HAP-1 (cell line): ENCODE results near the gene ALDH1B1.
"Not testable (repeated sequence)": the region's sequence is repeated elsewhere in the genome, so short reads cannot be mapped to it uniquely, and the experiment has no call there.

Experiments
- DNase-seq, 2 experiments: peaks; one replicate each; pipeline ENCODE4 v3.0.0-alpha.2; 2016 to 2020; ENCODE audit warnings: low spot score in 2 of 2
- H3K27me3 ChIP-seq: fragments of 250-450 bp; sonication (Bioruptor Pico); 2 replicates; pipeline ENCODE4 v1.5.1; 2020; ENCODE audit warnings: low read depth, mild to moderate bottlenecking, moderate library complexity
- H3K36me3 ChIP-seq: fragments of 250-450 bp; sonication (Bioruptor Pico); replicated peaks from 2 replicates; pipeline ENCODE4 v1.5.1; 2020; ENCODE audit warnings: mild to moderate bottlenecking
- H3K4me1 ChIP-seq: fragments of 250-450 bp; sonication (Bioruptor Pico); 2 replicates; pipeline ENCODE4 v1.5.1; 2020; ENCODE audit warnings: mild to moderate bottlenecking
- H3K4me3 ChIP-seq: fragments of 250-450 bp; sonication (Bioruptor Pico); 2 replicates; pipeline ENCODE4 v1.5.1; 2020; ENCODE audit warnings: mild to moderate bottlenecking, moderate library complexity
- H3K9me3 ChIP-seq: fragments of 250-450 bp; sonication (Bioruptor Pico); 2 replicates; pipeline ENCODE4 v1.5.1; 2020; ENCODE audit warnings: mild to moderate bottlenecking, moderate library complexity
- in situ Hi-C: fragments of 300-500 bp; cut with MboI; formaldehyde crosslinking; loops from 3 replicates; pipeline ENCODE4 v1.14.3; 2020; ENCODE audit warnings: low sequenced_read_pairs, inconsistent platforms, mixed read lengths

Gene ALDH1B1

GRCh38 chr9:38371495-38371894, 21.0 kb upstream of the ALDH1B1 start:
- peak in 1 of 2 experiments; percentile 42 for DNase-seq
- Histone ChIP-seq H3K4me1 (no peaks in the 10 kb centered on the region), H3K4me3 (no peak overlapping the region), H3K36me3 (no peaks in the 10 kb centered on the region), H3K27me3 (peaks cover 9% of the 10 kb centered on the region; the same call in 1 of the 2 replicates), H3K9me3 (no peaks in the 10 kb centered on the region)
- in situ Hi-C loops = loop anchor here (25.0 kb wide), 1 partner anchor 884 kb away; the partner anchor contains the start of gene POLR1E

- in situ Hi-C loops = loop anchor here (25.0 kb wide), 1 partner anchor 886 kb away; the partner anchor contains the start of gene POLR1E
- DNase-seq = no peak
- Histone ChIP-seq H3K9me3 (no peaks in the 10 kb centered on the region), H3K4me1 (no peaks in the 10 kb centered on the region), H3K27me3 (peaks cover 9% of the 10 kb centered on the region; the same call in 1 of the 2 replicates), H3K4me3 (no peak overlapping the region), H3K36me3 (no peaks in the 10 kb centered on the region)
These were observed 19.5 kb upstream of the ALDH1B1 start for GRCh38 chr9:38372762-38373619.

GRCh38 chr9:38373679-38374078, 18.8 kb upstream of the ALDH1B1 start:
- Histone ChIP-seq H3K9me3 (no peaks in the 10 kb centered on the region), H3K36me3 (no peaks in the 10 kb centered on the region), H3K4me3 (no peak overlapping the region), H3K4me1 (no peaks in the 10 kb centered on the region), H3K27me3 (peaks cover 9% of the 10 kb centered on the region; the same call in 1 of the 2 replicates)
- in situ Hi-C loops = loop anchor here (25.0 kb wide), 1 partner anchor 886 kb away; the partner anchor contains the start of gene POLR1E
- no peak for DNase-seq

GRCh38 chr9:38374847-38375571, 17.5 kb upstream of the ALDH1B1 start:
- no peak for DNase-seq
- Histone ChIP-seq H3K9me3 (no peaks in the 10 kb centered on the region), H3K27me3 (peaks cover 9% of the 10 kb centered on the region; the same call in 1 of the 2 replicates), H3K4me3 (no peak overlapping the region), H3K4me1 (no peaks in the 10 kb centered on the region), H3K36me3 (no peaks in the 10 kb centered on the region)
- in situ Hi-C loops = loop anchor here (25.0 kb wide), 1 partner anchor 888 kb away; the partner anchor contains the start of gene POLR1E

GRCh38 chr9:38375572-38375963, 16.9 kb upstream of the ALDH1B1 start:
- Histone ChIP-seq H3K4me3 (no peak overlapping the region), H3K9me3 (no peaks in the 10 kb centered on the region), H3K4me1 (no peaks in the 10 kb centered on the region), H3K36me3 (no peaks in the 10 kb centered on the region), H3K27me3 (peaks cover 9% of the 10 kb centered on the region; the same call in 1 of the 2 replicates)
- DNase-seq = no peak
- in situ Hi-C loops = no loop called here

GRCh38 chr9:38376021-38376670, 16.4 kb upstream of the ALDH1B1 start:
- Histone ChIP-seq H3K4me1 (no peaks in the 10 kb centered on the region), H3K27me3 (peaks cover 9% of the 10 kb centered on the region; the same call in 1 of the 2 replicates), H3K36me3 (no peaks in the 10 kb centered on the region), H3K9me3 (no peaks in the 10 kb centered on the region), H3K4me3 (no peak overlapping the region)
- in situ Hi-C loops = no loop called here
- no peak for DNase-seq

- H3K4me3 ChIP-seq, H3K36me3 ChIP-seq, H3K27me3 ChIP-seq, H3K9me3 ChIP-seq, H3K4me1 ChIP-seq, DNase-seq, in situ Hi-C loops: not testable (repeated sequence)
These were observed 15.0 kb upstream of the ALDH1B1 start for GRCh38 chr9:38377336-38378083.

- H3K4me1 ChIP-seq = no peaks in the 10 kb centered on the region
- no peak overlapping the region for H3K4me3 ChIP-seq
- in situ Hi-C loops = no loop called here
- no peaks in the 10 kb centered on the region for H3K36me3 ChIP-seq
- DNase-seq = no peak
- H3K27me3 ChIP-seq = no peaks in the 10 kb centered on the region
- H3K9me3 ChIP-seq = peaks cover 12% of the 10 kb centered on the region; the same call in 1 of the 2 replicates
These were observed 12.2 kb upstream of the ALDH1B1 start for GRCh38 chr9:38380230-38380871.

- in situ Hi-C loops = no loop called here
- H3K36me3 ChIP-seq = no peaks in the 10 kb centered on the region
- H3K4me1 ChIP-seq = no peaks in the 10 kb centered on the region
- no peak overlapping the region for H3K4me3 ChIP-seq
- no peak for DNase-seq
- H3K27me3 ChIP-seq = no peaks in the 10 kb centered on the region
- H3K9me3 ChIP-seq = peaks cover 14% of the 10 kb centered on the region; the same call in 1 of the 2 replicates
These were observed 11.5 kb upstream of the ALDH1B1 start for GRCh38 chr9:38380872-38381534.

- Histone ChIP-seq H3K9me3 (peaks cover 14% of the 10 kb centered on the region; the same call in 1 of the 2 replicates), H3K27me3 (no peaks in the 10 kb centered on the region), H3K36me3 (no peaks in the 10 kb centered on the region), H3K4me3 (no peak overlapping the region), H3K4me1 (no peaks in the 10 kb centered on the region)
- no peak for DNase-seq
- in situ Hi-C loops = no loop called here
These were observed 10.4 kb upstream of the ALDH1B1 start for GRCh38 chr9:38382141-38382540.

GRCh38 chr9:38384990-38385848, 7.3 kb upstream of the ALDH1B1 start:
- Histone ChIP-seq H3K27me3 (no peaks in the 10 kb centered on the region), H3K36me3 (no peaks in the 10 kb centered on the region), H3K4me1 (no peaks in the 10 kb centered on the region), H3K4me3 (no peak overlapping the region), H3K9me3 (peaks cover 14% of the 10 kb centered on the region; the same call in 1 of the 2 replicates)
- in situ Hi-C loops = no loop called here
- DNase-seq = no peak
